Heart left ventricle (tissue), 13 donors: ENCODE measurements around the gene SIX2.

Experiments
- CTCF ChIP-seq, 12 donors: fragments of 200-600 bp; sonication (generic) in 4 of 12; IDR thresholded peaks; one replicate each; pipeline versions ENCODE4 v1.5.0 to v1.8.0; 2018 to 2022; ENCODE audit warnings: antibody characterized with exemption in 12 of 12, mild to moderate bottlenecking in 5 of 12
- POLR2A ChIP-seq, 2 donors: fragments of 450-650 bp; IDR thresholded peaks; one replicate each; pipeline ENCODE4 v1.6.1; 2017; ENCODE audit warnings: antibody characterized with exemption in 2 of 2, mild to moderate bottlenecking in 2 of 2, moderate library complexity in 2 of 2
- donor health status: ischemic (EF 13 %, LVEDD 7.1; RV severe dilation, severe dysfunction).
- donor health status: DM: no; HTN: yes; CAD: no.
- donor health status: DM: no; HTN: no; CAD: no.
- donor health status: ischemic (EF 25% LVEDD 6.9; RV normal size, moderate dysfunction).
- donor health status: ischemic (EF 25% LVEDD 5.7; RV mildly dilated, moderate dysfunction).
- donor health status: ischemic (EF 35%, LVEDD 5.7; RV mildly dilated, moderate dysfunction).
- donor health status: nonischemic (EF 11% LVEDD 7.7; RV severe dilation, severe dysfunction).
- donor health status: DM: yes; HTN: yes; CAD: no.
- donor health status: PGD.
- donor health status: ischemic (EF 29% LVEDD 5.4; RV normal size, mild dysfunction).
- donor health status: nonischemic (EF 23%, LVEDD 6.1; RV moderate dilation, normal function).

- TF ChIP-seq CTCF (IDR thresholded peaks at IDR 0.05) (no peak), POLR2A (IDR thresholded peaks at IDR 0.05) (no peak)
Measured at GRCh38 chr2:44980751-44981713, 28.2 kb downstream of the SIX2 start.
